ENCODE results near the gene ZNF480.
"Not testable (repeated sequence)": the region's sequence is repeated elsewhere in the genome, so short reads cannot be mapped to it uniquely, and the experiment has no call there.

The ZNF480 gene

GRCh38 chr19:52336791-52337381 lies 39.9 kb downstream of the ZNF480 start:
- no peak for DNase-seq (ENCODE audit: low read depth in 1 of 2, low spot score in 1 of 2)

- not testable (repeated sequence) for DNase-seq (ENCODE audit: low read depth in 1 of 2, low spot score in 1 of 2)
Measured at GRCh38 chr19:52339022-52339421, 42.1 kb downstream of the ZNF480 start.

- DNase-seq (ENCODE audit: low read depth in 1 of 2, low spot score in 1 of 2), result peak in 1 of 2 donors; percentile 21
Measured at GRCh38 chr19:52343548-52343947, 46.6 kb downstream of the ZNF480 start.

GRCh38 chr19:52345162-52345561 lies 48.2 kb downstream of the ZNF480 start:
- DNase-seq (ENCODE audit: low read depth in 1 of 2, low spot score in 1 of 2), result no peak

DNA sequence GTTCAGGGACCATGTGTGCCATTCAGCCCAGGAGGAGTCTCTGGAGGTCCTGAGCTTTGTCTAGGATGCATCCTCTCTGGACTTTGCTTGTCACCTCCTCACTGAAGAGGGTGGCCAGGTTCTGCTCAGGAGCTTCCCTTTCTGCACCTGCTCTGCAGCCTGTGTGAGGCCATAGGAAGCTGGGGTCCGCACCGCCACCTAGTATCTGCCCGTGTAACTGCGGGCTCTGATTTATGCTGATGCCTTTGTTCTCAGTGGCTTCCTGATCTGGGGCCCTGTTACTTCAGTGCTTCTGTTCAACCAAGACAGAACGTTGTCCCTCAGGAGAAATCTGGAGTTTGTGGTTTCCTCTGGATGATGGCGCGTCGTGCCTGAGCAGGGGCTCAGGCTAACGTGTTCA lies 54.5 kb downstream of the ZNF480 start:
- no peak for DNase-seq (ENCODE audit: low read depth in 1 of 2, low spot score in 1 of 2)

GRCh38 chr19:52366414-52366824 lies 69.5 kb downstream of the ZNF480 start:
- DNase-seq (ENCODE audit: low read depth in 1 of 2, low spot score in 1 of 2), result no peak

DNA sequence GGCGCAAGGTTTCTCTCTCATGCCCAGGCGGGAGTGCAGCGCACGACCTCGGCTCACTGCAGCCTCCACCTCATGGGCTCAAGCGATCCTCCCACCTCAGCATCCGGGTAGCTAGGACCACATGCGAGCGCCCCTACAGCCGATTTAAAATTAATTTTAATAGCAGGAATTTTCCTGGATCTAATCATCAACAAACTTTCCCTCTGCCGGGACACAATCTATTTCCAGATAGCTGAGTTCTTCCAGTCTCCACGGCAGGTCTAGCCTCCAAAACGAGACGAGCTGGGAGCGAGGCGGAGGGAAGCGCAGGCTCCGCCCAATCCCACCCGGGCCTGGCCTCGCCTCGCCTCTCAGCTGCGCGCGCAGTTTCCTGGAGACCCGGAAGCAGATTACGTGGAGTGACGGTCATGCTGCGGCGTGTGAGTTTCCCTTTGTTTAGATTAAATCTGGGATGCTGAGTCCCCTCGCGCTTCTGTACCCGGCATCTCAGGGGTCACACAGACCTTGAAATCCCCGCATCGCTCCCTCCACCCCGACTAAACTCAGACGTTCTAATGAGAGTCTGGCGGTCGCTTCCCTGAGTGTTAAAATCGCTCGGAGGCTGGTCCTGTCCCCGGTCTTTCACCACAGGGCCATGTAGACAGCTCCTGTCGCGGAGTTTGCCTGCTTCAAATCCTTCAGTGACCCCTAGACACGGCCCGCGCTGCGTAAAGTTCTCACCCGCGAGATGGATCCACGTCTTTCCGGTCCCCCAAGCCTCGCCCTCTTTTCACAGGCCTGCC lies 72.8 kb downstream of the ZNF480 start, which contains the start of gene ZNF880:
Gene ZNF880, plus strand, starts transcription at position 365 of the 782 bp plus-strand sequence. Its CDS starts 43 bp downstream, at position 408.
- peak; percentile 81 to 84 for DNase-seq (ENCODE audit: low read depth in 1 of 2, low spot score in 1 of 2)

- DNase-seq (ENCODE audit: low read depth in 1 of 2, low spot score in 1 of 2), result no peak
Measured at GRCh38 chr19:52370341-52370710, 73.4 kb downstream of the ZNF480 start.
